GM19324 (cell line): ENCODE measurements around the gene COL23A1.

ENCODE experiments used
- ATAC-seq: cut with Tn5 transposase; IDR thresholded peaks from one replicate; pipeline ENCODE4 v1.9.1; 2021; ENCODE audit warnings: mild to moderate bottlenecking, moderate library complexity; ENCODE audit not compliant: unreplicated experiment, low FRiP score

The COL23A1 gene

DNA sequence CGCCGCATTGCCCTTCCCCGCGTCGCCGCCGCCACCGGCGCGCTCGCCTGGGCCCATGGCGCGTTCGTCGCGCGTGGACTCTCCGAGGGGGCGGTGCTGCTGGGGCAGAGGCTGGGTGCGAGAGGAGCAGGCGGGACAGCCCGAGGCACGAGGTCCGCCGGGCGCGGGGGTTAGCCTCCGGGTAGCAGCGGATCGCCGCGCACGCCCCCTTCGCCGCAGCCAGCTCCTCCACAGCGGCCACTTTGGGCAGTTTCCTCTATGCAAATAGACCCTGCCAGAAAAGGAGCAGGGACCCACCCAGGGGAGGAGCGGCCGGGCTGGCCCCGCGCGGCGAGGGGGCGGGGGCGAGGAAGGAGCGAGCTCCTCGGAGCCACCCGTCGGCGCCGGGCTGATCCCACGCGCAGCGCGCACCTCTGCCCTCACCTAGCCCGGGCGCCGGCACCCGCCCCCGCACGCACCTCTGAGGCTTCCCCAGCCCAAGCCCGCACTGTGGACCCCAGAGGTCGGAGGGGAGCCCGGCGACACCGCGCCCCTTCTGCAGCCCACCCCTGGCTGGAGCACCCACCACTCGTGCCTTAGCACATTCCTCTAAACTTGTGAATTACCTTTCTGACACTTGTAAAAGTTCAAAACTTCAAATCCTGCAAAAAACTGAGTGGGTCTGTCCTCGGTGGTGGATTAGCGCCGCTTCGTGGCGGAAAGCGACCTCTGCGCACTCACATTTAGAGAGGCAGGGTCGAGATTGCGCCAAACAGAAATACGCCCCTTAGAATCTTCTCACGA, at the start of gene COL23A1:
COL23A1 (minus strand) TSS at position 253 of the 783 bp plus-strand sequence.
- peak; percentile 45 for ATAC-seq

DNA sequence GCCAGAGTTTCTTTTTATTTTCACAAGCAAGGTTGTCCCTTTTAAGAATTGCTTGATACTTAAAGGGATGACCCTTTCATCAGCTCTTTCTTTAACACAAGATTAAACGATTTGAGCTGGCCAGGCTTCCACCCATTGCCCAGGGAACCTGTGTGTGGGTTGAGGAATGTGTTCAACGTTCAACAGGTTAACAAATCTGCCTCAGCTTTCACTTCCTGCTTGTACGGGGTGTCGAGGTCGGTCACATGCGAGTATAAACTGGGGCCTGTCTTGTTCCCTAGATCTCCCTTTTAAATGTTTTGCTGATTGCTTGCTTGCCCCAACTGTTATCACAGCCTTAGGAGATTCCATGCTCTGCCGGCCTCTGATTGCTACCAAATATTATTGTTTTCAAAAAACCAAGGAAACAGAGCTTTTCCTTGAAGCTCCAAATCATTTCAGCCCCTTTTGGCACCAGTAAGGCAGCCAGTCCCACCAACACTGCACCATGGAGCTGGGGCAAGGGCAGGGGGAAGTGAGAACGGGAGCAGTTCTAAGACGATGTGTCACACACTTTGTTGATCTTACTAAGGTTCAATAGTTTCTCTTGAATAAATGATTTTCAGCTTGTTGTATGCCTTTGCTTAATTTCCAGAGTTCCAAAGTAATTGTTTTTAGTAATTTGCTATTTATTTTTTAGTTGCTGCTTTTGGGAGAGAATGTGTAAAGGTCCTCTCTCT, 47.3 kb upstream of the COL23A1 start:
- no peak for ATAC-seq

GRCh38 chr5:178632285-178632684, 42.1 kb upstream of the COL23A1 start:
- ATAC-seq, result no peak

DNA sequence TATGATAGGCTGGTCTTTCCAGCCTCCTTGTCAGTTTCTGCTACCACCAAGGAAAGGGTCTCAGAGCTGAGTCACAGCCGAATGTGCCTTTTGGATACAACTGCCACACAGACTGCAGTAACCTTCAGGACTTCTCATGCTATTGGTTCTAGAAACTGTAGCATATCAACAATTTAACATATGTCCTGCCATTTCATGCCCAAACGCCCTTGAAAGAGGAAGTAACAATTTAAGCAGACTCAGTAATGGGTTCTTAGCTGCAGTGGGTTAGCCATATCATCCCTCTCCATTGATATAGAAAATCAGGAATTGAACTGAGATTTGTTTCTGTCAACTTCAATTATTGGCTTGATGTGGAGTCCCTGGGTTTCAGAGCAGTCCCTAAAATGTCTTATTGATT, 40.8 kb upstream of the COL23A1 start:
- no peak for ATAC-seq

DNA sequence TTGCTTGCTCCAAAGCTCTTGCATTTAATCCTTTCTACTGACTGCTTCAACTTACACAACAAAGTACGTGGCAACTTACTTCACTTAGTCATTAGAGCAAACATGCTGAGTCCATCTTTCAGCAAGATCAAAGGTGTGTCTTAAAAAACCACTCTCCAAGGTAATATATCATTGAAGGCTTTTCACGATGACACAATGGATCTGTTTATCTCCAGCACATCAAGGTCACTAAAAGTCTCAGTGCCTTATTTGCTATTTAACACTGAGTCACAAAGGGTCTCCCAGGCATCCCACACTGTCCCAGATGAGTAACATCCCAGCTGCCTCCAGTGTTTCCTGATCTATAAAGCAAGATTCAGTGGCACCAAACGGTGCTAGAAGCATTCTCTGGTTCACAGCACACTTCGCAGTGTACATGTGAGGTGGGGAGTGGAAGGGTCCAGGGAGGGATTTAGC, 40.3 kb upstream of the COL23A1 start:
- no peak for ATAC-seq

- ATAC-seq, result no peak
Measured at GRCh38 chr5:178627259-178627598, 37.0 kb upstream of the COL23A1 start.

GRCh38 chr5:178626484-178627258, 36.5 kb upstream of the COL23A1 start, which contains the start of gene CLK4:
Gene CLK4, minus strand, starts transcription at chr5:178627050. Its CDS starts 3,634 bp downstream, at chr5:178623416.
- ATAC-seq, result peak; percentile 87

DNA sequence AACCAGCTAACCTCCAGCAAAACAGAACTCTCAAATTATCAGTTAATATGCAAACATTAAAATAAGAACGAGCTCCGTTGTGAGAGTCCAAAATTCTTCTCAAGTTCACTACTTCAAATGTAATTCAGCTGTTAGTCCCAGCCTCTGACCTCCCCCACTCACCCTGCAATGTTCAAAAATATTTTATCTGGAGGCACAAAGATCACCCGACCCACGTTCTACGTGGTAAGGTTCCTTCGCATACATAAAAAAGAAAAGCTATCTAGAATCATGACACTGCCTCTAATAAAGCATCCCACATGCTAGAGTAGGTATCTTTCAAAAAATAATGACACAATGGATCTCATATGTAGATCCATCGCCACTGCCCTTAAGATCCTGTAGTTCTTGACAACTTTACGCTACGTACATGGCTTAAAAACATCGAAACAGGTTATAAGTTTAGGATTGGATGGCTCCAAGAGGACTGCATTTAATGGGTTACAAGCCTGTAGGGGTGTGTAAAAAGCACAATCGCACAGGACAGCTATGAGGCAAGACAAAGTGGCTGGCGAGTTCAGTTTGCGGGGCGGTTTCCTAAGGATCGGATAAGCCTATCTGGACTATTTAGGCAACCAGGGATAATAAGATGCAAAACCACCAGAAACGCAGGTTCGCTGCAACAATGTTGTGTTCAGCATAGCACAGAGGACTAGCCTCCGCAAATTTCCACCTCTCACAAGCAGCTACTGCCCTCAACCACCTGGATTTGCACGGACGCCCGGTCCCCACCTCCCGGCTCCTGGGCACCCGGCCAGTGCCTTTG, 35.7 kb upstream of the COL23A1 start:
- ATAC-seq, result peak; percentile 2

DNA sequence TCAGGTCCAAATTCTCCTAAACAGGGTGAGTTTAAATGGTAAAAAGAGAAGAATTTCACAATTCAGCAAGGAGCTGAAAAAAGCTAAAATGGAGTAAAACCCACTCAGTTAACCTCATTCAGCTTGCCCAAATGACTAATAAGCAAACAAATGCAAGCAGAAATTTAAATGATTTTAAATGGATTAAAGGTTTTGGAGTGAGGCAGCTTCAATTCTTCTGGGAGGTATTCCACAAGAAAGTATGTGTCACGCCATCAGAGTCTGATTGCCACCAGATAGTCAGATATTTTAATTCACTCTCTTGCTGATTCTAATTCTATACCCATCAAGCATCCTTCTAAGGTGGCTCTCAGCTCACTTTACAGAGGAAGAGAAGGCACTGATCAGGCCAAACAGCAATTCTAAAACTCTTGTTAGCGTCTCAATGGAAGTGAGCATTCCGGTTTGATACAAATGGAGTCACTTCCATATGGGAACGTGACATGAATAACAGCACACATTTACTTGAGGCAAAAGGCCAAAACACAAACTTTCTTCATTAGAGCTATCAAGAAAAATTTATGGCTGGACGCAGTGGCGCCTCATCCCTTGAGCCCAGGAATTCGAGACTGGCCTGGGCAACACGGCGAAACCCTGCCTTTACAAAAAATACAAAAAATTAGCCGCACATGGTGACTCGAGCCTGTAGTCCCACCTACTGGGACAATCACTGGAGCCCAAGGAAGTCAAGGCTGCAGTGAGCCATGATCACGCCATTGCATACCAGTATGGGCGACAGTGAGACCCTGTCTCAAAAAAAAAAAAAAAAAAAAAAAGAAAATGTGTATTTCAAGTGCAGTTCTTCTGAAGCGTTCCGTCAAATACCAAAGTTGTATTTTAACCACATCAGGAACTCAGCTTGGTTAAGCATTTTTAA, 34.7 kb upstream of the COL23A1 start:
- ATAC-seq, result no peak

DNA sequence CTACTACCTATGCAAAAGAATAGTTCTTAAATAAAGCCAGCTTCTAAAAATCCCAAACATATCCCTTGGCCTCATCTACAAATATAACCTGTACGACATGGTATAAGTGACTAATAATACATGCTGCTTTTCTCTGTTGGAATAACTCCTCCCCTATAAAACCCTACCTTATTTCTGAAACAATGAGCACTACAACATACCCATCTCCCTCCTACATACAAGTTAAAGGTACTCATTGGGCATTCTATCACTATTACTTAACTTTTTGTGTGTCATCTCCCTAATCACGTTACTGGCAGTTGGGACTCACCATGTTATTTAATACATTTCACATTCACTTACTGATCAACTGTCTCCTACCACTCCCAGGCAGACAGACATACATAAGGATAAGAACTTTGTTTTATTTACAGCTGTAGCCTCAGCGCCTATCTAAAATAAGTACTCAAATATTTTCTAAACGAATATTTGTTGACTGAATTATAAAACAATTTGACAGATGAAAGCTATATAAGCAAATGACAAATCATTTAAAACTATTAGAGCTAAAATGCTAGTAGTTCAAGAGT, 32.6 kb upstream of the COL23A1 start:
- no peak for ATAC-seq

- ATAC-seq, result no peak
Measured at GRCh38 chr5:178619390-178619789, 29.2 kb upstream of the COL23A1 start.

- no peak for ATAC-seq
Measured at GRCh38 chr5:178612299-178612698, 22.1 kb upstream of the COL23A1 start.

DNA sequence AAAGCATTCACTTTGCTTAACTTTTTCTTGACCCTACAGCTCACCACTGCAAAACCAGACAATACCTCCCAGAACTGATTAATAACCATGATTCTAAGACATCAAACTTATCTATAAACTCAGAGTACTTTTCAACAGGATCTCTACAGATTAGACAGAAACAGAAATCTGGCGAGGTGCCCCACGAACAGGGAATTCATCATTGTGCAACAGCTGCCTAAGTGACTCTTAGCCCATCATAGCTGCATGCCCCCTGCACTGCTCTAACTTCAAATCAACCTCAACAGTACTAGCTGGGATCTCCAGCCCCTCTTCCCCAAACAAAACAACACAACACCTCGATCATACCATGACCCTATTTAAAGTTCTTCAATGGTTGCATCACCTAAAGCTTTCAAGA, 16.1 kb upstream of the COL23A1 start:
- no peak for ATAC-seq

GRCh38 chr5:178605788-178606187, 15.6 kb upstream of the COL23A1 start:
- ATAC-seq, result no peak

- no peak for ATAC-seq
Measured at GRCh38 chr5:178602752-178603151, 12.6 kb upstream of the COL23A1 start.

GRCh38 chr5:178595750-178596149, 5.6 kb upstream of the COL23A1 start:
- no peak for ATAC-seq

GRCh38 chr5:178595150-178595549, 5.0 kb upstream of the COL23A1 start:
- ATAC-seq, result no peak

DNA sequence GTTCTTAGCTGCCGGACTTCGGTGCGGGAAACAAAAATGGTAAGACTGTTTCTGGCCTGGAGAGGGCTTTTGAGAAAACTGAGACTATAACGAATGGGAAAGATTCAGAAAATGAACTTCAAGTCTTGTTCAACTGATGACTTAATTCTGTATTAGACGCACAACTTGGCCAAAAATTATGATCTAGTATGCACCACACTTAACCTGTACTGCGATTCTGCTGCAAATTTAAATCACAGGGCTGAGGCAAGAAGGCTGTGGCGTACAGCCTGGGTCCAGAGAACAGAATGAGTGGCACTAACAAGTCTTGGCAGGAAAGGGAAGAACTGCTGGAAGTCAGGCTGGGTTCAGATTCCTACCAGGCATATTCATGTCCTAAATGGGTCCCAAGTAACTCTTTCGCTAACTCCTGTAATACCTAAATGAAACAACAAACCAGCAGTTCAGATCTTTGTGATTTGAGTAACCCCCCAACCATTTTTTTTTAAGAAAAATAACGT, 781 bp upstream of the COL23A1 start:
- ATAC-seq, result no peak
